Activated naive CD4-positive, alpha-beta T cell treated with anti-CD3 and anti-CD28 coated beads, Interleukin-2, amount 50 U/mL, for 72 hours (primary cell): ENCODE data around the gene TGFBR3. TPM values are rescaled to one million over a fixed set of nuclear protein-coding genes. Genes with fewer than 3 reads are reported as not detected.
A peak's percentile ranks its signal among the peaks of the same experiment; 100 is the strongest.
"Not testable (repeated sequence)": the region's sequence is repeated elsewhere in the genome, so short reads cannot be mapped to it uniquely, and the experiment has no call there.

Source experiments
- ATAC-seq, 2 donors: fragments of 150-1000 bp; cut with Tn5 transposase; 2 replicates each; pipeline ENCODE4 v1.10.0; 2021; ENCODE audit warnings: mild to moderate bottlenecking in 2 of 2, moderate library complexity in 2 of 2
- DNase-seq, 2 donors: peaks; one replicate each; pipeline ENCODE4 v3.0.0; 2021 to 2022; ENCODE audit warnings: low spot score in 2 of 2
- H3K27ac Mint-ChIP-seq, 2 donors: one replicate each; pipeline ENCODE4 v1.8.0; 2022; ENCODE audit warnings: mild to moderate bottlenecking in 2 of 2, mixed read lengths in 2 of 2
- H3K36me3 Mint-ChIP-seq, 2 donors: one replicate each; pipeline ENCODE4 v1.8.0; 2022; ENCODE audit warnings: mixed read lengths in 2 of 2
- H3K9me3 Mint-ChIP-seq, 2 donors: one replicate each; pipeline ENCODE4 v1.8.0; 2022; ENCODE audit warnings: mixed read lengths in 2 of 2
- total RNA-seq, 2 donors: library from RNA; stranded (reverse); gene quantifications; one replicate each; pipeline ENCODE4 v1.2.3, GENCODE V29; 2022

Gene TGFBR3
- total RNA-seq, 2 donors from 2014 or later = 1.2 to 3.3 TPM

- ATAC-seq (no peak), DNase-seq (no peak)
- H3K9me3 Mint-ChIP-seq = no peaks in the 10 kb centered on the region
- peak overlapping the region in 1 of 2 donors; percentile 6 for H3K27ac Mint-ChIP-seq
- no peaks in the 10 kb centered on the region for H3K36me3 Mint-ChIP-seq
Measured at GRCh38 chr1:91679446-91679845, 206.5 kb downstream of the TGFBR3 start.

DNA sequence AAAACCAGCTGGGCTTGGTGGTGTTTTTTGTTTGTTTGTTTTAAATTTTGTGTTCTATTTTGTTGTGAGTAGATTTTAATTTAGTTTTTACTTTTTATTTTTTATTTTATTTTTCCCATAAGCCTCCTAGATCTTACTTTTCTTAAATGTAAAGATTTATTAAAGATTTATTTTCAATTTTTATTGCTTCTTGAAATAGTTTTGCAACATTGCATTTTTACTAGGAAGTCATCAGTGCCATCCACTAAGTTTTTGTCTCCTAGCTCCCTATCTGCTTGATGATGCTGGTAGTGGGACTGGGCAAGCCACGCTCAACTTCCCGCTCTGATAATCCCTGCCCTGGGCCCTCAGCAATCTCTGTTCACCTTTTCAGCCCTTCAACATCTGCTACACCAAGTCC is 209.9 kb downstream of the TGFBR3 start:
- Mint-ChIP-seq H3K27ac (no peak overlapping the region), H3K9me3 (peaks cover 5 to 12% of the 10 kb centered on the region in 2 donors)
- ATAC-seq = no peak

DNA sequence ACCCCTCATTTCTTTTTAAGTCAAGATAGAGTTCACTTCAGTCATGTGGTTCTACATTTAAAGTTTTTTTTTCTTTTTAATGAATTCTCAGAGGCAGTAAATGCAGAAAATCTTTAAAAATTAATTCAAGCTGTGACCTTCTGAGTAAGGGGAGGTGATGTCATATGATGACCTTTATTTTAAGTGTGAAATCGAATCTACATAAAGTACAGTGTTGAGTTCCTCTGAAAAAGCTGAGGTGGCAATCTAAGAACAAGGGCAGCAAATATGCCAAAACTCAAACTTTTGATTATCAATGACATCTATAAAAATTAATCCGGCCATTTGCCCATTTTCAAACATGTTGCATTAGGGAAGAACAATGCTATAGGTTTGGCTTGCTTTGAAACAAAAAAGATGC is 211.8 kb downstream of the TGFBR3 start:
- Mint-ChIP-seq H3K27ac (peak overlapping the region in 1 of 2 donors; percentile 94), H3K9me3 (peaks cover 5 to 23% of the 10 kb centered on the region in 2 donors), H3K36me3 (peaks cover 4 to 20% of the 10 kb centered on the region in 2 donors)
- no peak for DNase-seq
- ATAC-seq = peak in 1 of 2 donors; percentile 50

More for the DNA sequence above, 209.9 kb downstream of the TGFBR3 start:
- H3K36me3 Mint-ChIP-seq = peaks cover 0 to 4% of the 10 kb centered on the region in 2 donors
- no peak for DNase-seq

- H3K36me3 Mint-ChIP-seq = peaks cover 4 to 20% of the 10 kb centered on the region in 2 donors
- peaks cover 5 to 23% of the 10 kb centered on the region in 2 donors for H3K9me3 Mint-ChIP-seq
- no peak for DNase-seq
- peak overlapping the region; percentile 72 to 94 for H3K27ac Mint-ChIP-seq
- ATAC-seq = no peak
Measured at GRCh38 chr1:91673613-91674012, 212.3 kb downstream of the TGFBR3 start.

- DNase-seq = peak in 1 of 2 donors; percentile 28
Measured at GRCh38 chr1:91672601-91673161, 213.3 kb downstream of the TGFBR3 start.

GRCh38 chr1:91670781-91671180 is 215.2 kb downstream of the TGFBR3 start:
- H3K9me3 Mint-ChIP-seq = peaks cover 5 to 23% of the 10 kb centered on the region in 2 donors
- H3K27ac Mint-ChIP-seq = no peak overlapping the region
- peaks cover 4 to 20% of the 10 kb centered on the region in 2 donors for H3K36me3 Mint-ChIP-seq
- DNase-seq (no peak), ATAC-seq (no peak)

More at GRCh38 chr1:91672601-91673161, 213.3 kb downstream of the TGFBR3 start:
- peak; percentile 85 to 96 for ATAC-seq
- Mint-ChIP-seq H3K27ac (peak overlapping the region; percentile 72 to 94), H3K9me3 (peaks cover 5 to 23% of the 10 kb centered on the region in 2 donors), H3K36me3 (peaks cover 4 to 20% of the 10 kb centered on the region in 2 donors)

DNA sequence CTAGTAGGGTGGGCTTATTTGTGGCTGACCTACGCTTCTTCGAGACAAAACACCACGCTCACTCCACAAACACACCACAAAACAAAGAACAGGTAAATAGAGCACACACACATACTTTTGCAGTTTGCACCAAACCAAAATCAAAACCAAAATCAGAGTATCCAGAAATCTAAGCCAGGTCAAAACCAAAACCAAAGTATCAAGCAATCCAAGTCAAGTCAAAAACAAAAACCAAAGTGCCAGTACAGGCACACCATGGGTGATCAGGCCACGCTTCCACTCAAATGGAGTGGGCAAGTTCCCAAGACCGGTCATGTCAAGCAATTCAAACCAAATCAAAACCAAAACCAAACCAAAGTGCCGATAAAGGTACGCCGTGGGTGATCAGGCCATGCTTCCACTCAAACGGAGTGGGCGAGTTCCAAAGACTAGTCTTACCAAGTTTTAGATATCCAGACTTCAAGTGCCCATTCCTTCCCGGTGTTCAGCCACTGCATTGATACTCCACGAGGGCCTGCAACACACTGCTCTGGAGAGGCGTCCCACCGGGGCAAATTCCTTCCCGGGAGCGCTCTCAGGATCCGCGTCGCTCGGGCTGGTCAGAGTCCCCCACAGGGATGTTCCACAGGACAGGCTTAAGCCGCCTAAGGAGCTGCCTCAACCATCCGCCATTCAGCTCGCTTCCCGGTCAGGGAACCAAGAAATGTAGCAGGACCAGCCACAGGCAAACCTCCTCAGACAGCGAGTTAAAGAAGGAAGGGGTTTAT is 216.2 kb downstream of the TGFBR3 start:
- ATAC-seq (no peak), DNase-seq (no peak)
- H3K9me3 Mint-ChIP-seq = peaks cover 5 to 23% of the 10 kb centered on the region in 2 donors
- H3K36me3 Mint-ChIP-seq = peaks cover 4 to 20% of the 10 kb centered on the region in 2 donors
- peak overlapping the region in 1 of 2 donors; percentile 25 for H3K27ac Mint-ChIP-seq

DNA sequence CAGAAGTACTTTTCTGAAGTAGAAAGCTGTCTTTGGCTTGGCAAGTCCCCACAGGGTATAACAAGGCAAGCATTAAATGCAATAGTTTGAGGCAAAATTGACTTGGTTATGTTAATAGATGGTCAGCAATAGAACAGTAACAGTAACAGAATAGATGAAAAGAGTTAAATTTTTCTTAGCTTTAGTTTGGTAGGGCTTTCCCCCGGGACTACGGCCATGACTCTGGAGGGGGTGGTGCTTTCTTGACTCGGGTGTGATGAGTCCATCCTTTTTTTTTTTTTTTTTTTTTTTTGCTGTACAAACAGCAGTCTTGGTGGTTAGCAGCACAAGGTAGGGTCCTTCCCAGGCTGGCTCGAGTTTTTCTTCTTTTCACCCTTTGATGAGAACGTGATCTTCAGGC is 219.3 kb downstream of the TGFBR3 start:
- ATAC-seq, H3K27ac Mint-ChIP-seq, DNase-seq: not testable (repeated sequence)
- H3K36me3 Mint-ChIP-seq = peaks cover 4 to 23% of the 10 kb centered on the region in 2 donors
- peaks cover 0 to 16% of the 10 kb centered on the region in 2 donors for H3K9me3 Mint-ChIP-seq

GRCh38 chr1:91661121-91661520 is 224.8 kb downstream of the TGFBR3 start:
- H3K36me3 Mint-ChIP-seq = peaks cover 6 to 28% of the 10 kb centered on the region in 2 donors
- ATAC-seq (no peak), DNase-seq (no peak)
- peaks cover 8 to 40% of the 10 kb centered on the region in 2 donors for H3K9me3 Mint-ChIP-seq
- H3K27ac Mint-ChIP-seq = no peak overlapping the region

- H3K36me3 Mint-ChIP-seq = peaks cover 6 to 28% of the 10 kb centered on the region in 2 donors
- H3K27ac Mint-ChIP-seq = no peak overlapping the region
- DNase-seq (no peak), ATAC-seq (no peak)
- H3K9me3 Mint-ChIP-seq = peaks cover 8 to 40% of the 10 kb centered on the region in 2 donors
Measured at GRCh38 chr1:91660708-91661107, 225.2 kb downstream of the TGFBR3 start.

GRCh38 chr1:91655912-91656449 is 230.0 kb downstream of the TGFBR3 start:
- Mint-ChIP-seq H3K36me3 (peaks cover 6 to 21% of the 10 kb centered on the region in 2 donors), H3K27ac (no peak overlapping the region), H3K9me3 (peaks cover 8 to 42% of the 10 kb centered on the region in 2 donors)
- ATAC-seq (no peak), DNase-seq (no peak)

- Mint-ChIP-seq H3K36me3 (no peaks in the 10 kb centered on the region), H3K9me3 (peaks cover 4 to 20% of the 10 kb centered on the region in 2 donors), H3K27ac (no peak overlapping the region)
- DNase-seq = no peak
- no peak for ATAC-seq
Measured at GRCh38 chr1:91653183-91653582, 232.8 kb downstream of the TGFBR3 start.

DNA sequence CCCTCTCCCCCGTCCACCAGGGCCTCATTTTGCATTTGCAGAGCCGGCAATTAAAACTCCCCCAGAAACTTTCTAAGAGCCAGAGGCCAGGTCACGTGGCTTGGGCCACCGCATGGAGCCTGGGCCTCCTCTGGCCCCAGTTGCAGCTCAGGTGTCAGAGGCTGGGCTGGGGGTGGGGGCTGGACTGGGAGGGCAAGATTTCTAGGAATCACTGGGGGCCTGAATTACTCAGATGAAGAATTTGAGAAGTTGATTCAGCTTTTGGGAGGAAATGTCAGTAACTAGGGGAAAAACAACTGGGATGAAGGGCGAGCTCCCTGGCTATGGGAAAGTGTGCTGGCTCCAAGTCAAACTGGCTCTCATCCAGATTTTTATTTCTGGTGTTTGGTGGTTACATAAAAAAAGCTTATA is 234.3 kb downstream of the TGFBR3 start:
- ATAC-seq = no peak
- DNase-seq = no peak
- Mint-ChIP-seq H3K36me3 (no peaks in the 10 kb centered on the region), H3K27ac (no peak overlapping the region), H3K9me3 (peaks cover 0 to 13% of the 10 kb centered on the region in 2 donors)

DNA sequence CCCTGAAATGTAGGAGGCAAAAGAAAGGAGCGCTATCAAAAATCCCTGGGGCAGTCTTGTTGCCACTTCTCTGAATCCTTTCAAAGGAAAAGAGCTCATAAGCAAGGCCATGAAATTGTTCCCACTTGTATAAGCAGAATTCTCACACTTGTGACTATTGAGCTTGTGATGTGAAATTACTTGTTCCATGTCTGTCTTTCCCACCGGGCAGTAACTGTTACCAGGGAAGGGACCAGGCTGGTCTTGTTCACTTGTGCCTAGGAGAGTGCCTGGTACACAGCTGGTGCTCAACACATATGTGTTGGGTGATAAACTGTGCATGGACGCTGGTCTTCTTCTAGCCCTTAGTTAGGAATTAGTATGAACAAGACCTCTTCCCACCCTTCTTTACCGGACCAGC is 234.7 kb downstream of the TGFBR3 start:
- no peak for ATAC-seq
- no peaks in the 10 kb centered on the region for H3K36me3 Mint-ChIP-seq
- H3K27ac Mint-ChIP-seq = no peak overlapping the region
- H3K9me3 Mint-ChIP-seq = peaks cover 0 to 13% of the 10 kb centered on the region in 2 donors
- DNase-seq = no peak

DNA sequence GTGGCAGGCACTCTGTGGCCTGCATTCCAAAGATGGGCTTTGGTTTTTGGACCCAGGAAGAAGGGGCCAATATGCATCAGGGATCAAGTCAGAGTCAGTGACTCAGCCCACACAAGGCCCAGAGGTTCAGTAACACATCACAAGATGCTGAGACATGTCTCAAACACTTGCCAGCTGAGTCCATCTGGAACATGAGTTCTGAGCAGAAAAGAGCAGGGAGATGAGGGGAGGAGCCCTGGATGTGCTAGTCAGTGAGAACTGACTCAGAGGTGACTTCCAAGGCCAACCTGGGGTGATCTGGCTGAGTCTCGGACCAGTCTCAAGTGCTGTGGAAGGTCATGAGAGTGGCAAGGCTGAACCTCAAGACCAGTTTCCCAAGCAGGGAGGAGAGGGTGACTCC is 235.2 kb downstream of the TGFBR3 start:
- H3K9me3 Mint-ChIP-seq = peaks cover 0 to 13% of the 10 kb centered on the region in 2 donors

GRCh38 chr1:91647061-91647460 is 238.9 kb downstream of the TGFBR3 start:
- Mint-ChIP-seq H3K9me3 (peaks cover 0 to 9% of the 10 kb centered on the region in 2 donors), H3K36me3 (peaks cover 3 to 4% of the 10 kb centered on the region in 2 donors), H3K27ac (no peak overlapping the region)
- DNase-seq (no peak), ATAC-seq (no peak)

More for the DNA sequence above, 235.2 kb downstream of the TGFBR3 start:
- H3K27ac Mint-ChIP-seq = no peak overlapping the region
- peak in 1 of 2 donors; percentile 28 for ATAC-seq
- no peak for DNase-seq
- no peaks in the 10 kb centered on the region for H3K36me3 Mint-ChIP-seq

GRCh38 chr1:91645031-91645430 is 240.9 kb downstream of the TGFBR3 start:
- peaks cover 7 to 25% of the 10 kb centered on the region in 2 donors for H3K9me3 Mint-ChIP-seq
- no peak overlapping the region for H3K27ac Mint-ChIP-seq
- ATAC-seq (no peak), DNase-seq (no peak)
- H3K36me3 Mint-ChIP-seq = peaks cover 8 to 21% of the 10 kb centered on the region in 2 donors
